HCT116 (cell line): Measurements from ENCODE around the gene EPHB4. TPM values are rescaled to one million over a fixed set of nuclear protein-coding genes. Genes with fewer than 3 reads are reported as not detected.

Experiments used
- ATAC-seq: fragments of 200-7000 bp; cut with Tn5 transposase; 2 replicates; pipeline ENCODE4 v1.9.1; 2020; ENCODE audit warnings: mild to moderate bottlenecking, moderate library complexity
- BruUV-seq: library from RNA; stranded (reverse); fragments of 400-500 nt; replicated peaks from 2 replicates; lab custom pipeline; 2021; lab: Mats Ljungman, UMichigan
- CTCF ChIA-PET: fragments of 300-600 bp; sonication (Branson Sonifier 250); formaldehyde crosslinking; loops from one replicate; lab custom pipeline; 2021; ENCODE audit warnings: antibody characterized with exemption; lab: Charles Lee
- POLR2A ChIA-PET: fragments of 300-600, 350-600 bp; sonication (Branson Sonifier 250); formaldehyde crosslinking; loops from one replicate; lab custom pipeline; 2021; ENCODE audit warnings: antibody characterized with exemption; lab: Charles Lee
- RAD21 ChIA-PET, 2 experiments: fragments of 300-600 bp; sonication (Branson Sonifier 250); formaldehyde crosslinking; loops; one replicate each; lab custom pipeline; 2023; ENCODE audit warnings: low total read pairs in 2 of 2; ENCODE audit not compliant: uncharacterized antibody in 2 of 2, unreplicated experiment in 2 of 2, low non-redundant PET in 1 of 2; lab: Charles Lee
- DNase-seq: peaks from one replicate; pipeline ENCODE4 v3.0.0-alpha.2; 2010; ENCODE audit warnings: low read depth, low spot score
- H2AFZ ChIP-seq: fragments of 200-600 bp; shearing (Covaris generic), sonication (generic); 2 replicates; pipeline ENCODE4 v1.6.1; 2017; ENCODE audit warnings: low read depth, mixed run types, mixed read lengths, antibody characterized with exemption, low read length; ENCODE audit not compliant: poor library complexity, severe bottlenecking
- H3K27ac ChIP-seq: 2 replicates; pipeline ENCODE4 v1.5.1; 2012; ENCODE audit warnings: low read depth, low read length
- H3K27me3 ChIP-seq: fragments of 200-600 bp; sonication (generic); 2 replicates; pipeline ENCODE4 v1.6.1; 2016; ENCODE audit warnings: mixed run types, low read length, mixed read lengths; ENCODE audit not compliant: insufficient read depth
- H3K36me3 ChIP-seq, 2 experiments: fragments of 200-500 bp in 1 of 2; fragments of 200-600 bp in 1 of 2; sonication (Bioruptor generic) in 1 of 2; sonication (generic) in 1 of 2; 2 replicates each; pipeline versions ENCODE4 v1.5.1 to v1.6.1; 2014 to 2016; ENCODE audit warnings: low read length in 2 of 2, inconsistent platforms in 1 of 2, mixed read lengths in 1 of 2, mixed run types in 1 of 2; ENCODE audit not compliant: insufficient read depth in 2 of 2, control insufficient read depth in 1 of 2
- H3K4me1 ChIP-seq, 2 experiments: fragments of 200-600 bp in 1 of 2; sonication (generic) in 1 of 2; 2 replicates each; pipeline versions ENCODE4 v1.5.1 to v1.6.1; 2012 to 2017; ENCODE audit warnings: low read length in 2 of 2, inconsistent platforms in 1 of 2, mild to moderate bottlenecking in 1 of 2, mixed read lengths in 1 of 2, mixed run types in 1 of 2, moderate library complexity in 1 of 2; ENCODE audit not compliant: insufficient read depth in 2 of 2, control insufficient read depth in 1 of 2
- H3K4me2 ChIP-seq: fragments of 200-600 bp; sonication (generic); 2 replicates; pipeline ENCODE4 v1.6.1; 2017; ENCODE audit warnings: mixed run types, low read length, mixed read lengths
- H3K4me3 ChIP-seq, 2 experiments: fragments of 200-600 bp in 1 of 2; sonication (generic) in 1 of 2; replicated peaks in 1 of 2; 2 replicates each; pipeline ENCODE4 v1.5.1; 2011 to 2016; ENCODE audit warnings: low read length in 2 of 2, control low read depth in 1 of 2, low read depth in 1 of 2, mild to moderate bottlenecking in 1 of 2, mixed read lengths in 1 of 2, mixed run types in 1 of 2
- H3K79me2 ChIP-seq: fragments of 200-600 bp; sonication (generic); 2 replicates; pipeline ENCODE4 v1.6.1; 2017; ENCODE audit warnings: mild to moderate bottlenecking, mixed run types, low read length, moderate library complexity, mixed read lengths; ENCODE audit not compliant: insufficient read depth
- H3K9ac ChIP-seq: fragments of 200-600 bp; sonication (generic); 2 replicates; pipeline ENCODE4 v1.6.1; 2016; ENCODE audit warnings: low read length, mixed read lengths
- H3K9me2 ChIP-seq: fragments of 200-600 bp; sonication (generic), shearing (Covaris generic); 2 replicates; pipeline ENCODE4 v1.6.1; 2017; ENCODE audit warnings: mixed run types, mild to moderate bottlenecking, moderate library complexity; ENCODE audit not compliant: insufficient read depth
- H3K9me3 ChIP-seq, 2 experiments: fragments of 200-500 bp in 1 of 2; fragments of 200-600 bp in 1 of 2; sonication (Bioruptor generic) in 1 of 2; sonication (generic) in 1 of 2; 2 replicates each; pipeline ENCODE4 v1.6.1; 2014 to 2017; ENCODE audit warnings: low read length in 2 of 2, mixed read lengths in 2 of 2, inconsistent platforms in 1 of 2, low read depth in 1 of 2, mild to moderate bottlenecking in 1 of 2, mixed run types in 1 of 2, moderate library complexity in 1 of 2; ENCODE audit not compliant: control insufficient read depth in 1 of 2, insufficient read depth in 1 of 2
- H4K20me1 ChIP-seq: fragments of 200-600 bp; sonication (generic), shearing (Covaris generic); 2 replicates; pipeline ENCODE4 v1.6.1; 2017; ENCODE audit warnings: mixed run types, mild to moderate bottlenecking, moderate library complexity; ENCODE audit not compliant: insufficient read depth
- ATF3 ChIP-seq: IDR thresholded peaks from 2 replicates; pipeline ENCODE4 v1.6.1; 2012
- CEBPB ChIP-seq: IDR thresholded peaks from 2 replicates; pipeline ENCODE4 v1.6.1; 2012; ENCODE audit warnings: low read depth
- JUND ChIP-seq: IDR thresholded peaks from 2 replicates; pipeline ENCODE4 v1.6.1; 2012
- POLR2A ChIP-seq: IDR thresholded peaks from 2 replicates; pipeline ENCODE4 v1.7.0; 2011; ENCODE audit warnings: borderline replicate concordance; ENCODE audit not compliant: insufficient read depth, insufficient read length; ENCODE audit errors: extremely low read depth
- YY1 ChIP-seq: IDR thresholded peaks from 2 replicates; pipeline ENCODE4 v1.6.1; 2011; ENCODE audit warnings: low read length, low read depth, moderate library complexity, mild to moderate bottlenecking; ENCODE audit not compliant: insufficient replicate concordance; ENCODE audit errors: extremely low read depth
- ZFX ChIP-seq: fragments of 450-650 bp; IDR thresholded peaks from 2 replicates; pipeline ENCODE4 v1.6.1; 2017
- intact Hi-C: fragments of 100-400 bp; cut with micrococcal nuclease; formaldehyde crosslinking; loops from 2 replicates; pipeline ENCODE4 v1.10.0; 2022
- total RNA-seq: library from RNA; stranded (reverse); gene quantifications from one replicate; pipeline ENCODE4 v1.2.1, GENCODE V29; 2021; ENCODE audit not compliant: unreplicated experiment
- TF ChIP-seq, protein P1 (sequence below): IDR thresholded peaks from 2 replicates; pipeline ENCODE4 v1.6.1; 2012; ENCODE audit warnings: low read depth

The EPHB4 gene
- total RNA-seq, 1 experiment from 2014 or later, result 61.1 TPM

- Histone ChIP-seq H4K20me1 (no peaks in the 10 kb centered on the region), H3K79me2 (no peaks in the 10 kb centered on the region), H3K4me2 (no peak overlapping the region), H3K9me2 (no peaks in the 10 kb centered on the region), H3K27ac (no peak overlapping the region), H3K36me3 (peaks cover 26 to 35% of the 10 kb centered on the region in 2 experiments; a peak in 3 of 4 replicates), H3K4me3 (no peak overlapping the region), H3K9ac (no peak overlapping the region), H3K27me3 (no peaks in the 10 kb centered on the region), H3K9me3 (no peaks in the 10 kb centered on the region), H2AFZ (no peak overlapping the region), H3K4me1 (peaks cover 25 to 27% of the 10 kb centered on the region in 2 experiments)
- ChIA-PET RAD21 (no interaction called here), POLR2A (no interaction called here), CTCF (interaction anchor here (1.2 kb wide), 1 partner anchor 21 kb away, joined by 3 read pairs; the partner anchor contains the start of gene EPHB4)
- no peak for DNase-seq
- no TSS peak for BruUV-seq
- no peak for ATAC-seq
- no peak for TF ChIP-seq POLR2A
- no peak for TF ChIP-seq ZFX
- no peak for TF ChIP-seq CEBPB
- TF ChIP-seq JUND, result no peak
- no peak for TF ChIP-seq YY1
- no peak for TF ChIP-seq ATF3
- TF ChIP-seq, protein P1, sequence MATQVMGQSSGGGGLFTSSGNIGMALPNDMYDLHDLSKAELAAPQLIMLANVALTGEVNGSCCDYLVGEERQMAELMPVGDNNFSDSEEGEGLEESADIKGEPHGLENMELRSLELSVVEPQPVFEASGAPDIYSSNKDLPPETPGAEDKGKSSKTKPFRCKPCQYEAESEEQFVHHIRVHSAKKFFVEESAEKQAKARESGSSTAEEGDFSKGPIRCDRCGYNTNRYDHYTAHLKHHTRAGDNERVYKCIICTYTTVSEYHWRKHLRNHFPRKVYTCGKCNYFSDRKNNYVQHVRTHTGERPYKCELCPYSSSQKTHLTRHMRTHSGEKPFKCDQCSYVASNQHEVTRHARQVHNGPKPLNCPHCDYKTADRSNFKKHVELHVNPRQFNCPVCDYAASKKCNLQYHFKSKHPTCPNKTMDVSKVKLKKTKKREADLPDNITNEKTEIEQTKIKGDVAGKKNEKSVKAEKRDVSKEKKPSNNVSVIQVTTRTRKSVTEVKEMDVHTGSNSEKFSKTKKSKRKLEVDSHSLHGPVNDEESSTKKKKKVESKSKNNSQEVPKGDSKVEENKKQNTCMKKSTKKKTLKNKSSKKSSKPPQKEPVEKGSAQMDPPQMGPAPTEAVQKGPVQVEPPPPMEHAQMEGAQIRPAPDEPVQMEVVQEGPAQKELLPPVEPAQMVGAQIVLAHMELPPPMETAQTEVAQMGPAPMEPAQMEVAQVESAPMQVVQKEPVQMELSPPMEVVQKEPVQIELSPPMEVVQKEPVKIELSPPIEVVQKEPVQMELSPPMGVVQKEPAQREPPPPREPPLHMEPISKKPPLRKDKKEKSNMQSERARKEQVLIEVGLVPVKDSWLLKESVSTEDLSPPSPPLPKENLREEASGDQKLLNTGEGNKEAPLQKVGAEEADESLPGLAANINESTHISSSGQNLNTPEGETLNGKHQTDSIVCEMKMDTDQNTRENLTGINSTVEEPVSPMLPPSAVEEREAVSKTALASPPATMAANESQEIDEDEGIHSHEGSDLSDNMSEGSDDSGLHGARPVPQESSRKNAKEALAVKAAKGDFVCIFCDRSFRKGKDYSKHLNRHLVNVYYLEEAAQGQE, result no peak
- intact Hi-C loops, result no loop called here
Observed at GRCh38 chr7:100806276-100806675, 21.0 kb downstream of the EPHB4 start.
